ENCODE data around the gene ARHGEF11.

- TF ChIP-seq, protein P1, sequence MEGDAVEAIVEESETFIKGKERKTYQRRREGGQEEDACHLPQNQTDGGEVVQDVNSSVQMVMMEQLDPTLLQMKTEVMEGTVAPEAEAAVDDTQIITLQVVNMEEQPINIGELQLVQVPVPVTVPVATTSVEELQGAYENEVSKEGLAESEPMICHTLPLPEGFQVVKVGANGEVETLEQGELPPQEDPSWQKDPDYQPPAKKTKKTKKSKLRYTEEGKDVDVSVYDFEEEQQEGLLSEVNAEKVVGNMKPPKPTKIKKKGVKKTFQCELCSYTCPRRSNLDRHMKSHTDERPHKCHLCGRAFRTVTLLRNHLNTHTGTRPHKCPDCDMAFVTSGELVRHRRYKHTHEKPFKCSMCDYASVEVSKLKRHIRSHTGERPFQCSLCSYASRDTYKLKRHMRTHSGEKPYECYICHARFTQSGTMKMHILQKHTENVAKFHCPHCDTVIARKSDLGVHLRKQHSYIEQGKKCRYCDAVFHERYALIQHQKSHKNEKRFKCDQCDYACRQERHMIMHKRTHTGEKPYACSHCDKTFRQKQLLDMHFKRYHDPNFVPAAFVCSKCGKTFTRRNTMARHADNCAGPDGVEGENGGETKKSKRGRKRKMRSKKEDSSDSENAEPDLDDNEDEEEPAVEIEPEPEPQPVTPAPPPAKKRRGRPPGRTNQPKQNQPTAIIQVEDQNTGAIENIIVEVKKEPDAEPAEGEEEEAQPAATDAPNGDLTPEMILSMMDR (conservative IDR thresholded peaks at IDR 0.05), result no peak
- TF ChIP-seq ZFX (IDR thresholded peaks at IDR 0.05), result no peak
Observed at GRCh38 chr1:156887317-156887716, 158.2 kb downstream of the ARHGEF11 start.
